ENCODE results near the gene OTOP2.

The OTOP2 gene

GRCh38 chr17:74924250-74924948 lies at the start of gene OTOP2:
Gene OTOP2 (plus strand): TSS chr17:74924273. CDS start chr17:74924633, 360 bp downstream.
- DNase-seq (ENCODE audit: low read depth), result no peak

- DNase-seq (ENCODE audit: low read depth), result no peak
Observed at GRCh38 chr17:74874615-74875037, 49.4 kb upstream of the OTOP2 start.

- no peak for DNase-seq (ENCODE audit: low read depth)
Observed at GRCh38 chr17:74875155-74875976, 48.7 kb upstream of the OTOP2 start.

- DNase-seq (ENCODE audit: low read depth), result no peak
Observed at GRCh38 chr17:74875977-74876593, 48.0 kb upstream of the OTOP2 start.

- DNase-seq (ENCODE audit: low read depth), result no peak
Observed at GRCh38 chr17:74877592-74878548, 46.2 kb upstream of the OTOP2 start.

- DNase-seq (ENCODE audit: low read depth), result no peak
Observed at GRCh38 chr17:74878658-74879057, 45.4 kb upstream of the OTOP2 start.

GRCh38 chr17:74879308-74879707 lies 44.8 kb upstream of the OTOP2 start:
- no peak for DNase-seq (ENCODE audit: low read depth)

GRCh38 chr17:74881073-74881472 lies 43.0 kb upstream of the OTOP2 start:
- DNase-seq (ENCODE audit: low read depth), result no peak

- no peak for DNase-seq (ENCODE audit: low read depth)
Observed at GRCh38 chr17:74882517-74883240, 41.4 kb upstream of the OTOP2 start.

GRCh38 chr17:74883241-74883745 lies 40.8 kb upstream of the OTOP2 start:
- DNase-seq (ENCODE audit: low read depth), result no peak

GRCh38 chr17:74888469-74888868 lies 35.6 kb upstream of the OTOP2 start:
- DNase-seq (ENCODE audit: low read depth), result no peak

GRCh38 chr17:74890554-74890953 lies 33.5 kb upstream of the OTOP2 start:
- DNase-seq (ENCODE audit: low read depth), result no peak

- DNase-seq (ENCODE audit: low read depth), result no peak
Observed at GRCh38 chr17:74892013-74892841, 31.8 kb upstream of the OTOP2 start.

- DNase-seq (ENCODE audit: low read depth), result no peak
Observed at GRCh38 chr17:74892974-74893911, 30.8 kb upstream of the OTOP2 start, which contains the start of gene FADS6. Gene FADS6 (minus strand): TSS chr17:74893633. CDS start chr17:74893595, 38 bp downstream.

GRCh38 chr17:74893936-74894671 lies 30.0 kb upstream of the OTOP2 start:
- DNase-seq (ENCODE audit: low read depth), result no peak

GRCh38 chr17:74898376-74898946 lies 25.6 kb upstream of the OTOP2 start:
- no peak for DNase-seq (ENCODE audit: low read depth)

- DNase-seq (ENCODE audit: low read depth), result no peak
Observed at GRCh38 chr17:74900208-74900607, 23.9 kb upstream of the OTOP2 start.
